WERI-Rb-1 (cell line): ENCODE data around the gene SERPINA9.

Experiments used
- DNase-seq: peaks from one replicate; pipeline ENCODE4 v3.0.0-alpha.2; 2020
- H3K27ac ChIP-seq: fragments of 250-450 bp; sonication (Bioruptor Pico); 2 replicates; pipeline ENCODE4 v1.5.1; 2020; ENCODE audit warnings: mild to moderate bottlenecking, moderate library complexity
- H3K27me3 ChIP-seq: fragments of 250-450 bp; sonication (Bioruptor Pico); 2 replicates; pipeline ENCODE4 v1.5.1; 2021; ENCODE audit warnings: mild to moderate bottlenecking, low read depth, moderate library complexity; ENCODE audit not compliant: insufficient read depth, severe bottlenecking
- H3K36me3 ChIP-seq: fragments of 250-450 bp; sonication (Bioruptor Pico); 2 replicates; pipeline ENCODE4 v1.5.1; 2020; ENCODE audit warnings: mild to moderate bottlenecking, moderate library complexity
- H3K4me3 ChIP-seq: 2 replicates; pipeline ENCODE4 v1.5.1; 2011; ENCODE audit warnings: low read depth, mild to moderate bottlenecking, control low read depth, low read length
- H3K9me3 ChIP-seq: fragments of 250-450 bp; sonication (Bioruptor Pico); 2 replicates; pipeline ENCODE4 v1.5.1; 2021; ENCODE audit warnings: mild to moderate bottlenecking, moderate library complexity; ENCODE audit not compliant: severe bottlenecking
- CTCF ChIP-seq: IDR thresholded peaks from 2 replicates; pipeline ENCODE4 v1.5.1; 2011; ENCODE audit warnings: low read depth, mild to moderate bottlenecking, control low read depth, inconsistent platforms, low read length

The SERPINA9 gene

GRCh38 chr14:94481468-94482131 lies 5.6 kb upstream of the SERPINA9 start:
- no peak for TF ChIP-seq CTCF
- no peaks in the 10 kb centered on the region for H3K36me3 ChIP-seq
- DNase-seq: no peak

GRCh38 chr14:94480809-94481208 lies 4.8 kb upstream of the SERPINA9 start:
- Histone ChIP-seq H3K4me3 (no peak overlapping the region), H3K27me3 (peaks cover 86% of the 10 kb centered on the region), H3K27ac (no peak overlapping the region), H3K36me3 (no peaks in the 10 kb centered on the region), H3K9me3 (peaks cover 2% of the 10 kb centered on the region)
- TF ChIP-seq CTCF: no peak
- DNase-seq: no peak

More at GRCh38 chr14:94481468-94482131, 5.6 kb upstream of the SERPINA9 start:
- peaks cover 87% of the 10 kb centered on the region for H3K27me3 ChIP-seq
- no peak overlapping the region for H3K27ac ChIP-seq
- H3K9me3 ChIP-seq: peaks cover 2% of the 10 kb centered on the region
- H3K4me3 ChIP-seq: no peak overlapping the region

GRCh38 chr14:94478420-94478819 lies 2.4 kb upstream of the SERPINA9 start:
- peaks cover 2% of the 10 kb centered on the region for H3K9me3 ChIP-seq

GRCh38 chr14:94474581-94475031 lies 1.4 kb downstream of the SERPINA9 start:
- Histone ChIP-seq H3K4me3 (no peak overlapping the region), H3K27ac (no peak overlapping the region)
- no peak for DNase-seq

More at GRCh38 chr14:94478420-94478819, 2.4 kb upstream of the SERPINA9 start:
- no peak overlapping the region for H3K4me3 ChIP-seq
- no peak for TF ChIP-seq CTCF
- H3K36me3 ChIP-seq: no peaks in the 10 kb centered on the region
- peaks cover 85% of the 10 kb centered on the region for H3K27me3 ChIP-seq
- no peak for DNase-seq
- H3K27ac ChIP-seq: no peak overlapping the region

GRCh38 chr14:94473666-94474410 lies 2.2 kb downstream of the SERPINA9 start:
- H3K27ac ChIP-seq: no peak overlapping the region
- peaks cover 2% of the 10 kb centered on the region for H3K9me3 ChIP-seq
- peaks cover 91% of the 10 kb centered on the region for H3K27me3 ChIP-seq
- H3K4me3 ChIP-seq: no peak overlapping the region
- no peaks in the 10 kb centered on the region for H3K36me3 ChIP-seq
- no peak for TF ChIP-seq CTCF
- no peak for DNase-seq

More at GRCh38 chr14:94474581-94475031, 1.4 kb downstream of the SERPINA9 start:
- H3K27me3 ChIP-seq: peaks cover 93% of the 10 kb centered on the region
- peaks cover 2% of the 10 kb centered on the region for H3K9me3 ChIP-seq
- TF ChIP-seq CTCF: no peak
- H3K36me3 ChIP-seq: no peaks in the 10 kb centered on the region
